Measurements from ENCODE around the gene CLBA1.
A peak's percentile ranks its signal among the peaks of the same experiment; 100 is the strongest.
"Not testable (repeated sequence)": the region's sequence is repeated elsewhere in the genome, so short reads cannot be mapped to it uniquely, and the experiment has no call there.

The CLBA1 gene

DNA sequence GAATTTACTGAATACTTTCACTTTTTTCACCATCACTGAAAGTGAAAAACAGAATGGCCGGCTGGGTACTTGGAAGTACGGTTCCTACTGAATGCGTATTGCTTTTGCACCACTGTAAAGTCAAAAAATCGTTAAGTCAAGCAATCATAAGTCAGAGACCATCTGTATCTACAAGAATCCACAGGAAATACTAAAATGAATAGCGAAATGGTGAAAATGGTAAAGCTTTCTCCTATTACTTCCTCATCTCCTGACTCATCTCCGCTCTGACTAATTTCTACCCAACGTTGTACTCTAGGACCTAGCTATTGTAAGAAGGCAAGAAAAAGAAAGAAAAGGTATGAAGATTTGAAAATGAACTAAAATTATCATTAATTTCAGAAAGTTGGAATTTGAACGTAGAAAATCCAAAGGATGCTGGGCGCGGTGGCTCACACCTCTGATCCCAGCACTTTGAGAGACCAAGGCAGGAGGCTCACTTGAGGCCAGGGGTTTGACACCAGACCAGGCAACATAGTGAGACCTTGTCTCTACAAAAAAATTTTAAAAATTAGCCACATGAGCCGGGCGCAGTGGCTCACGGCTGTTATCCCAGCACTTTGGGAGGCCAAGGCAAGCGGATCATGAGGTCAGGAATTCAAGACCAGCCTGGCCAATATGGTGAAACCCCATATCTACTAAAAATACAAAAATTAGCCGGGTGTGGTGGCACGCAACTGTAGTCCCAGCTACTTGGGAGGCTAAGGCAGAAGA, 40.6 kb downstream of the CLBA1 start:
- DNase-seq: no peak

DNA sequence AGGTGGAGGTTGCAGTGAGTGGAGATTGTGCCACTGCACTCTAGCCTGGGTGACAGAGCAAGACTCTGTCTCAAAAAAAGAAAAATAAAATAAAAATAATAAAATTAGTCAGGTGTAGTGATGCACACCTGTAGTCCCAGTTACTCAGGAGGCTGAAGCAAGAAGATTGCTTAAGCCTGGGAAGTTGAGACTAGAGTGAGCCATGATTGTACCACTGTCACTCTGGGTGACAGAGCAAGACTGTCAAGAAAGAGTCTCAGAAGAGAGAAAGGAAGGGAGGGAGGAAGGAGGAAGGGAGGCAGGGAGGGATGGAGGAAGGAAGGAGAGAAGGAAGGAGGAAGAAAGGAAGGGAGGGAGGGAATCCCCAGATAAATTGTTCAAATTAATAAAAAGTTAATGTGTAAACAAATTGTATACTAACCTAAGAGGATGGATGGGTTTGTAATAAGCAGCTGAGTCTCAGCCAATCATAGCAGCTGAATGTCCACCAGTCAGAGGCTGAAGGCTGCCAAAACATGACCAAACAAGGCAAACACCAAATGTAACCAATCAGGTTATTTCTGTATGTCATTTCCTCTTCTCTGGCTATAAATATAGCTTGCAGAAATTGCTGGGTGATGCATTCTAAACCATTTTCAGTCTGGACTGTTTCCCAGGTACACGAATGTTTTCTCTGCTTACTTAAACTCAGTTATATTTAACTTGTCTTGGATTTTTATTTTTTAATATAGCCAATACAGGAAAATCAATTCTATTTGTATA, 41.4 kb downstream of the CLBA1 start:
- DNase-seq: peak; percentile 38

DNA sequence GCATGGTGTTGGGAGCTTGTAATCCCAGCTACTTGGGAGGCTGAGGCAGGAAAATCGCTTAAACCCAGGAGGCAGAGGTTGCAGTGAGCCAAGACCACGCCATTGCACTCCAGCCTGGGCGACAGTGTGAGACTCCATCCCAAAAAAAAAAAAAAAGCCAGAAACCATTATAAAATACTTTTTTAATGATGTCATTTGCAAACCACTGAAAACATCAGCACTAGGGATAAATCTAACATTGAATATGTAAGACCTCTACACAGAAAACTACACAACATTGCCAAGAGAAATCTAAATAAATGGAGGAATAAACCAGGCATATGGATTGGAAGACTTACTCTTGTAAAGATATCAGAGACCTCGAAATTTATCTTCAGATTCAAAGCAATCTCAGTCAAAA, 42.1 kb downstream of the CLBA1 start:
- DNase-seq: not testable (repeated sequence)

- DNase-seq: peak; percentile 29
These were observed 42.8 kb downstream of the CLBA1 start for GRCh38 chr14:105028251-105028927.

- no peak for DNase-seq
These were observed 43.8 kb downstream of the CLBA1 start for GRCh38 chr14:105029402-105029801.

- peak; percentile 12 for DNase-seq
These were observed 44.6 kb downstream of the CLBA1 start for GRCh38 chr14:105030194-105030593.

GRCh38 chr14:105030836-105031396, 45.3 kb downstream of the CLBA1 start:
- peak; percentile 22 for DNase-seq

GRCh38 chr14:105032451-105032901, 46.9 kb downstream of the CLBA1 start:
- DNase-seq: not testable (repeated sequence)

DNA sequence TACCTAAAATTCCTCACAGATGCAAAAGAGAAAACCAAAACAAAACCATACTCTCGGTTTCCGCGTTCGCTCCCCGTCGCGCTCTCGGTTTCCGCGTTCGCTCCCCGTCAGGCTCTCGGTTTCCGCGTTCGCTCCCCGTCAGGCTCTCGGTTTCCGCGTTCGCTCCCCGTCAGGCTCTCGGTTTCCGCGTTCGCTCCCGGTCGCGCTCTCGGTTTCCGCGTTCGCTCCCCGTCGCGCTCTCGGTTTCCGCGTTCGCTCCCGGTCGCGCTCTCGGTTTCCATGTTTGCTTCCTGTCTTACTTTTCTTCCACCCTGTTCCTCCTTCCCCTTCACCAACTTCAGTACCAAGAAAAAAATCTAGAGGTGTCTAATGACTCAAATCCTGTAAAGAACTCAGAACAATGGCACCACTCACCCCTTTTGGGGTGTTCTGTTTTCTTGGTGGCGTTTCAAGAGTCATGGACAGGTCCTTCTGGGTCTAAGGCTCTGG, 47.9 kb downstream of the CLBA1 start:
- DNase-seq: peak; percentile 42

DNA sequence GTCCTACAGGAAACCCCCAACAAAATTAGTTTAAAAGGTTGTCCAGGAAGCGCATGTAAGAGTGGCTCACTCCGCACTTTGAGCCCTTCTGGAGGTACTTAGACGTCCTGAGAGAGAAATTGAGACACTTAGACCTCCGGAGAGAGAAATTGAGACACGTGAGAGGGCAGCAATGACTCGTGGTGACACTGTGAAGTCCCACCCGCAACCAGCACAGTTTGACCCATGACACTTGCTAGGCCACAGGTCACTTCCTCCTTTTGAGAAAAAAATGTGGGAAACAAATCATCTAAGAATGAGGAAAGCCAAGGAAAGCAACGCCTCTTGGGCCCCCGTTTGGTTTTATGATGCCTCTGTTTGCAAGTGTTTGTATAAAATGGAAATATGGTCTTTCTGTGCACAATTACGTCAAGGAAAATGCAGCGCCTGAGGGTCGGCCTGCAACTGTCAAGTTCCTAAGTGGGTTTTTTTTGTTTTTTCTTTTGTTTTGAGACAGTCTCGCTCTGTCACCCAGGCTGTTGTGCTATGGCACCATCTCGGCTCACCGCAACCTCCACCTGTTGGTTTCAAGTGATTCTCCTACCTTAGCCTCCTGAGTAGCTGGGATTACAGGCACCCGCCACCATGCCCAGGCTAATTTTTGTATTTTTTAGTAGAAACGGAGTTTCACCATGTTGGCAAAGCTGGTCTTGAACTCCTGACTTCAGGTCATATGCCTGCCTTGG, 48.9 kb downstream of the CLBA1 start:
- peak; percentile 36 for DNase-seq

DNA sequence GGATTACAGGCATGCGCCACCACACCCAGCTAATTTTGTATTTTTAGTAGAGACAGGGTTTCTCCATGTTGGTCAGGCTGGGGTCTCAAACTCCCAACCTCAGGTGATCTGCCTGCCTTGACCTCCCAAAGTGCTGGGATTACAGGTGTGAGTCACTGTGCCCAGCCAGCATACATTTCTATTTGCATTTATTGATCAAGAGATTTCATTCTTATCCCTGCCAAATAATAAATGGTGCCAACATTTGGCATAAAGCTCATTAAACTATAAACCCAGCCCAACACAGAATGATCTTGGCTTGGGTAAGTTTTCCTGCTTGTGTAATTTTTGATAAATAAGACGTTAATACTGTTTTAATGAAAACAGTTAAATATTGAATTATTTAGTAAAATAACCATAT, 50.0 kb downstream of the CLBA1 start:
- DNase-seq: not testable (repeated sequence)

DNA sequence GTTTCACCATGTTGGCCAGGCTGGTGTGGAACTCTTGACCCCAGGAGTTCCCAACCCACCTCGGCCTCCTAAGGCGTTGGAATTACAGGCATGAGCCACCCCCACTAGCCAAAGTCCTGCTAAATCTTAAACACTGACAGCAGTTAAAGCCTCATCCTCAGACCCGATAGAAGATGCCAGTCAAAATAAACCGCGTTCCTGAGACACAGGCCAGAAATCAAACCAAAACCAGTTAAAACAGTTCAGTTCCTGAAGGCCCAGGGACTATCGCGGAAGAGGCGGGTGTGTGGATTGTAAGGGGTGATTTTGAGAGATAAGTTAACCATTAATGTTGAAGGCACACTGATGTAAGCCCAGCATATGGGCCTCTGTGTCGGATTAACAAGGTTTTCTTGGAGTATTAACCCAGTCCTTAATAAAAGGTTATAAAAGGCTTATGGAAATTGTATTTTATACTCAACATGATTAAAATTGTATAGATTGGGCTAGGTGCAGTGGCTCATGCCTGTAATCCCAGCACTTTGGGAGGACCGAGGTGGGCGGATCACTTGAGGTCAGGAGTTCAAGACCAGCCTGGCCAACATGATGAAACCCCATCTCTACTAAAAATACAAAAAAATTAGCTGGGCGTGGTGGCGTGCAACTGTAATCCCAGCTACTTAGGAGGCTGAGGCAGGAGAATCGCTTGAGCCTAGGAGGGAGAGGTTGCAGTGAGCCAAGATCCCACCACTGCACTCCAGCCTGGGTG, 54.0 kb downstream of the CLBA1 start:
- DNase-seq: peak; percentile 18

DNA sequence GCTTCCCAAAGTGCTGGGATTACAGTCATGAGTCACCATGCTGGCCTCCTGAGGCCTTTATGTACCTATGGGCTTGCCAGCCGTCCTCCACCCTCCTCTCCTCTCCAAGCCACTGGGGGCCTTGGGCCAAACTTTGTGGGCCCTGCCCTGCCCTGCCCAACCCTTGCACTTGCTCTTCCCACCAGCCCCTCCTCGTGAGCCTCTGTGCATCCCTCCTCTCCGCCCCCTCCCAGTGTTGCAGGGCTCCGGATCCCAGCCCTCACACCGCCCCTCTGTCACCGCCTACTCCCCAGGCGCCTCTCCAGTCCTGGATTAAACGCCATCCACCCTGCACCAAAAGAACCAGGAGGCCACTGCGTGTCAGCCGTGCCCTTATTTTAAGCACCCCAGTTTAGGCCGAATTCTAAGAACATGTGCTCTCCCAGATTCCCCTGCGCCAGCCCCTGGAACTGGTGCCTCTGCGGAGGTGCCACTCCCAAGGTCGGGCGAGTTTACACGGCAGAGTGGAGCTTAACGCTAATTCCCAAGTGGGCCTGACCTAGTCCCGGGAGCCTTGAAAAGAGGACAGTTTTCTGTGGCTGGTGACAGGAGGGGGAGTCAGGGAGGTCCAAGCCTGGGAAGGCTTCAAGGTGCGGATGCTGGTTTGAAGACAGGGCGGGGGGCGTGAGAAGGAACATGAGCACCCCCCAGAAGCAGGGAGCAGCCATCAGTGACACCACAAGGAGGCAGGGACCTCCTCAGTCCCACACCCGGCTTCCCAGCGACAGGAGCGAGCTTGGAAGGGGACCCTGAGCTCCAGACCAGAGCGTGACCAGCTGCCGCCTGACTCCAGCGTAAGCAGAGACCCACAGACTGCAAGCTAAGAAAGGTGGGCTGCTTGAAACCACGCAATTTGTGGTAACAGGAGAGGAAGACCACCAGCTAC, 56.5 kb downstream of the CLBA1 start:
- DNase-seq: peak; percentile 34

DNA sequence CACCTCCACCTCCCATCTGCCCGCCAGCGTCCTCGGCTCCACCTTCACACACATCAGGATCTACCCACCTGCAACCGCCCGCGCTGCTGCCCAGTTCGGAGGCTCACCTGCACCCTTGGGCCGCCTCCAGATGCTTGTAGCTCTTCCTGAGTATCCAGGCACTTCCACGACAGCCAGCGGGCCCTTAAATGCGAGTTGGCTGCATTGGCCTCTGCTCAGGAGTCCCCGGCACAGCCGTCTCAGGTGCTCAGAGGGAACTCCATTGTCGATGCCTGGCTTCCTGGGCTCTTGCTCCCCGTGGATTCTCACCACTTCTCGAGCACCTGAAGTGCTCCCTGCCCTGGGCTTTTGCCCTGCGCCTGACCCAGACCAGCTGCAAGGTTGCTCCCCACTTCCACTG, 57.2 kb downstream of the CLBA1 start:
- DNase-seq: peak; percentile 29

DNA sequence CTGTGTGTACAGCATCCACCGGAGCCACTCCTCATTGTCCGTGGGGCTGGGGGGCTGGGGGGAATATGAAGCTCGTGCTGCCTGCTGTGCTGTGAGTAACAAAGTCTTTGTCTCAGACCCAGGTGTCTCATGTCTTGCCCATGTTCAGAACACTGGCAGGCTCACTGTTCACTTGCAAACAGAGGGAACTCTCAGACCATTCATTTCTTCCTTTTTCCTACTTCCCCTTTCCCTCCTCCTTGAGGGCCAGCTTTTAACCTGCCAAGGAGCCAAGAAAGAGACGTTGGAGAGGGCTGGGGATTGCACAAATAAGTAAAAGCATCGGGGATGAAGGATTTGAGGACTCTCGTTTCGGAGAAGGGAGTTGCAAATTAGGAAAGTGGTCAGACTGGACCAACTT, 58.1 kb downstream of the CLBA1 start:
- peak; percentile 19 for DNase-seq

All from right forelimb (tissue), 1 donor.